Smooth muscle cell of the brain vasculature (primary cell): Measurements from ENCODE around the gene UST.
"Not testable (repeated sequence)": the region's sequence is repeated elsewhere in the genome, so short reads cannot be mapped to it uniquely, and the experiment has no call there.

ENCODE experiments used
- DNase-seq: peaks from one replicate; pipeline ENCODE4 v3.0.0-alpha.2; 2012; ENCODE audit warnings: low read depth, low spot score

Gene UST

GRCh38 chr6:149006236-149006635, 259.4 kb downstream of the UST start:
- not testable (repeated sequence) for DNase-seq

- DNase-seq: no peak
Observed at GRCh38 chr6:149006671-149007070, 259.8 kb downstream of the UST start.

GRCh38 chr6:149007846-149008245, 261.0 kb downstream of the UST start:
- no peak for DNase-seq

GRCh38 chr6:149008741-149009140, 261.9 kb downstream of the UST start:
- DNase-seq: no peak

GRCh38 chr6:149012040-149012545, 265.3 kb downstream of the UST start:
- DNase-seq: peak; percentile 55

- DNase-seq: no peak
Observed at GRCh38 chr6:149013586-149014344, 266.9 kb downstream of the UST start.

- DNase-seq: no peak
Observed at GRCh38 chr6:149014631-149015534, 268.1 kb downstream of the UST start.

- DNase-seq: no peak
Observed at GRCh38 chr6:149015535-149016525, 269.0 kb downstream of the UST start.

- DNase-seq: no peak
Observed at GRCh38 chr6:149016716-149017115, 269.9 kb downstream of the UST start.

GRCh38 chr6:149020319-149020718, 273.5 kb downstream of the UST start:
- no peak for DNase-seq

- no peak for DNase-seq
Observed at GRCh38 chr6:149024361-149024760, 277.5 kb downstream of the UST start.

GRCh38 chr6:149025061-149025460, 278.2 kb downstream of the UST start:
- no peak for DNase-seq

- peak; percentile 66 for DNase-seq
Observed at GRCh38 chr6:149026530-149026942, 279.7 kb downstream of the UST start.

GRCh38 chr6:149027484-149027883, 280.7 kb downstream of the UST start:
- no peak for DNase-seq

GRCh38 chr6:149028767-149029405, 282.1 kb downstream of the UST start:
- peak; percentile 94 for DNase-seq

- no peak for DNase-seq
Observed at GRCh38 chr6:149031201-149031858, 284.5 kb downstream of the UST start.

GRCh38 chr6:149031859-149032598, 285.2 kb downstream of the UST start:
- DNase-seq: no peak

- DNase-seq: peak; percentile 77
Observed at GRCh38 chr6:149032599-149033405, 286.0 kb downstream of the UST start.

GRCh38 chr6:149033454-149033853, 286.6 kb downstream of the UST start:
- DNase-seq: no peak
